Calu3 (cell line): ENCODE results near the gene TBC1D14. TPM values are rescaled to one million over a fixed set of nuclear protein-coding genes. Genes with fewer than 3 reads are reported as not detected.

Experiments
- BruUV-seq: library from RNA; stranded (reverse); fragments of 400-500 nt; replicated peaks from 2 replicates; lab custom pipeline; 2021; lab: Mats Ljungman, UMichigan
- CTCF ChIA-PET: fragments of 300-600 bp; sonication (Branson Sonifier 250); formaldehyde crosslinking; loops from one replicate; lab custom pipeline; 2022; ENCODE audit warnings: antibody characterized with exemption; lab: Charles Lee
- DNase-seq: peaks from one replicate; pipeline ENCODE4 v3.0.0; 2022
- H3K27ac Mint-ChIP-seq: one replicate; pipeline ENCODE4 v1.8.0; 2022; ENCODE audit warnings: mixed read lengths; ENCODE audit not compliant: unreplicated experiment
- H3K27me3 Mint-ChIP-seq: one replicate; pipeline ENCODE4 v1.8.0; 2022; ENCODE audit warnings: mixed read lengths; ENCODE audit not compliant: unreplicated experiment
- H3K36me3 Mint-ChIP-seq: one replicate; pipeline ENCODE4 v1.8.0; 2022; ENCODE audit warnings: mild to moderate bottlenecking, moderate library complexity, mixed read lengths; ENCODE audit not compliant: insufficient read depth, unreplicated experiment
- H3K4me1 Mint-ChIP-seq: one replicate; pipeline ENCODE4 v1.8.0; 2022; ENCODE audit warnings: mild to moderate bottlenecking, low read depth, mixed read lengths; ENCODE audit not compliant: unreplicated experiment
- H3K4me3 Mint-ChIP-seq: one replicate; pipeline ENCODE4 v1.8.0; 2022; ENCODE audit warnings: mild to moderate bottlenecking, low read depth, moderate library complexity, mixed read lengths; ENCODE audit not compliant: unreplicated experiment
- H3K9me3 Mint-ChIP-seq: one replicate; pipeline ENCODE4 v1.8.0; 2022; ENCODE audit warnings: low read depth, mixed read lengths; ENCODE audit not compliant: unreplicated experiment
- intact Hi-C: fragments of 100-400 bp; cut with micrococcal nuclease; formaldehyde crosslinking; loops from one replicate; pipeline ENCODE4 v1.10.0; 2022; ENCODE audit not compliant: unreplicated experiment
- total RNA-seq: library from RNA; stranded (reverse); gene quantifications from 2 replicates; pipeline ENCODE4 v1.2.3, GENCODE V29; 2022
- TF ChIP-seq, protein P1 (sequence below): fragments of 200-600 bp; IDR thresholded peaks from one replicate; pipeline ENCODE4 v1.8.0; 2022; ENCODE audit warnings: antibody characterized with exemption; ENCODE audit not compliant: unreplicated experiment

Gene TBC1D14
- total RNA-seq, 1 experiment from 2014 or later: 26.4 TPM

DNA sequence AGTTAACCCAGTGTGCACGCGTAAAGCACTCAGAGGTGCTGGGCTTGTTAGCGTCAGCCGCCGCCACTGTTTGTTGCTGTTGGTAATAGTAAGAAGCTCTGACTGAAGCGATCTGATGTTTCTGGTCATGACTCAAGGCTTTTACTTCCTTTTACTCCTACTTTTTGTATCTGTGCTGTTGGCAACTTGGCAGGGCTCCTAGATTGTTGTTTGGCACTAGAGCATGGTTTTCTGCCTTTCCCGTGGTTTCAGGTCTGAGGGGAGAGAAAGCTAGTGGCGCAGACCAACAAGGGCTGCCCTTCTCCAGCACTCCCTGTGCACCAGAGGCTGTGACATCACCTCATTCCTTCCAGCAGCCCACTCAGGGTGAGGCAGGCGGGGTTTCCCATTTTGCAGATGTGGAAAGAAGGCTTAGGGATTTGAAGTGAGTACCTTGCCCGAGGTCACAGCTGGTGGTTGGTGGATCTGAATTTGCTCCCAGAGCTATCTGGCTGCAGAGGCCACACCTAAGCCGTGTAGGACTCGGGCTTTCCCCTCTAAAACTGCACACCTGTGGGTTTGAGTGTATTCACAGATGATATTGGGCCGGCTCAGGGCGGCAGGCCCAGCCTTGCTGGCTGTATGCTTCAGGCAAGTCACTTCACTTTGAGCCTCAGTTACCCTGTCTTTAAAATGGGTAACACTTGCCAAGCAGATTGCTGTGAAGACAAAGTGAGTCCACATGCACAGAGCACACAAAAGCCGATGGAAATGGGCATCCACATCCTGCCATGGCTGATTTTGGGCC lies 82.3 kb downstream of the TBC1D14 start:
- intact Hi-C loops: no loop called here
- no peak overlapping the region for H3K27ac Mint-ChIP-seq
- TF ChIP-seq, protein P1, sequence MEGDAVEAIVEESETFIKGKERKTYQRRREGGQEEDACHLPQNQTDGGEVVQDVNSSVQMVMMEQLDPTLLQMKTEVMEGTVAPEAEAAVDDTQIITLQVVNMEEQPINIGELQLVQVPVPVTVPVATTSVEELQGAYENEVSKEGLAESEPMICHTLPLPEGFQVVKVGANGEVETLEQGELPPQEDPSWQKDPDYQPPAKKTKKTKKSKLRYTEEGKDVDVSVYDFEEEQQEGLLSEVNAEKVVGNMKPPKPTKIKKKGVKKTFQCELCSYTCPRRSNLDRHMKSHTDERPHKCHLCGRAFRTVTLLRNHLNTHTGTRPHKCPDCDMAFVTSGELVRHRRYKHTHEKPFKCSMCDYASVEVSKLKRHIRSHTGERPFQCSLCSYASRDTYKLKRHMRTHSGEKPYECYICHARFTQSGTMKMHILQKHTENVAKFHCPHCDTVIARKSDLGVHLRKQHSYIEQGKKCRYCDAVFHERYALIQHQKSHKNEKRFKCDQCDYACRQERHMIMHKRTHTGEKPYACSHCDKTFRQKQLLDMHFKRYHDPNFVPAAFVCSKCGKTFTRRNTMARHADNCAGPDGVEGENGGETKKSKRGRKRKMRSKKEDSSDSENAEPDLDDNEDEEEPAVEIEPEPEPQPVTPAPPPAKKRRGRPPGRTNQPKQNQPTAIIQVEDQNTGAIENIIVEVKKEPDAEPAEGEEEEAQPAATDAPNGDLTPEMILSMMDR: no peak
- peaks cover 26% of the 10 kb centered on the region for H3K4me1 Mint-ChIP-seq
- CTCF ChIA-PET: no interaction called here
- H3K4me3 Mint-ChIP-seq: no peak overlapping the region
- no peaks in the 10 kb centered on the region for H3K9me3 Mint-ChIP-seq
- no peak for DNase-seq
- H3K27me3 Mint-ChIP-seq: no peaks in the 10 kb centered on the region
- BruUV-seq: no TSS peak
- peaks cover 25% of the 10 kb centered on the region for H3K36me3 Mint-ChIP-seq

DNA sequence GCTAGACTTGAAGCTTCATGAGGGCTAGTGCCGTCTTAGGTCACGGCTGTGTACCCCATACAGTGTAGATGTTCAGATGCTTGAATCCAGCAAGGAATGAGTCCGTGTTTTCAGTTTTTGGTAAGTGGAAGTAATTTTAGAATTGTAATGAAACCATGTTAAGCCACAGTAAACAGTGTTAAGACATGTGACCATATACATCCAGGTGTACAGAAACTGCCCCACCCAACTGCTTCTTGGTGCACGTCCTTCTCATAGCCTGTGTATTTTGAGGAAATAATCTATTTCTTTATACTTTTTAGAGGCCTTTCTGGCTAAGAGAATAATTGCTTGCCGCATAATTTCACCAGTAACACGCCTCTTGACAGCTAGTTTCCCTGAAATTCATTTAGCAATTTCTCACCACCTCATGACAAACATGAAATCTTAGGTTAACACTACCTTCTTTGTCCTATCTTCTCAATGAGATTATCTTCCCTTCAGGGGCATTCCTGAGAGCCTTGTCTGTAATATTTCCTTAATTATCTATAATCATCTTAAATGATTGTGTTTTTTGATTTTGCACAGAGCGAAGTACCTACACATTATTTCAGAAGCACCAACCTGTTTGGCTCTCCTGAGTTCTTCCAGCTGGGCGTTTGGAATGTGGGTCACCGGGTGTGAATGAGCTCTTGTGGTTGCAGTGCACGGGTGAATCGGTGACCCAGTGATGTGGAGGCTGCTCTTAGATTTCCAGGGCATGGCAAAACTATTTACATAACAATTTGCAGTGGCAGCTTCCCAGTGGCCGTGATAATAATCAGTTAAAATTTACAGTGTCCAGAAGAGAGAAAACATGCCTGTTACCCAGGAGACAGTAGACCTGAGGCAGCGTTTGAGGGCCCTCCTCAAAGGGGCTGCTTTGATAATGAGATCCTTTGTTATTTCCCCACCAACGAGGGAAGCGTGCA lies 83.4 kb downstream of the TBC1D14 start:
- H3K9me3 Mint-ChIP-seq: no peaks in the 10 kb centered on the region
- intact Hi-C loops: no loop called here
- H3K4me3 Mint-ChIP-seq: no peak overlapping the region
- DNase-seq: no peak
- CTCF ChIA-PET: no interaction called here
- peaks cover 26% of the 10 kb centered on the region for H3K4me1 Mint-ChIP-seq
- no TSS peak for BruUV-seq
- H3K36me3 Mint-ChIP-seq: peaks cover 15% of the 10 kb centered on the region
- H3K27ac Mint-ChIP-seq: no peak overlapping the region
- H3K27me3 Mint-ChIP-seq: no peaks in the 10 kb centered on the region
- TF ChIP-seq, protein P1: no peak

- peaks cover 13% of the 10 kb centered on the region for H3K36me3 Mint-ChIP-seq
- H3K4me1 Mint-ChIP-seq: peaks cover 22% of the 10 kb centered on the region
- H3K4me3 Mint-ChIP-seq: no peak overlapping the region
- TF ChIP-seq, protein P1: no peak
- CTCF ChIA-PET: no interaction called here
- no TSS peak for BruUV-seq
- H3K9me3 Mint-ChIP-seq: no peaks in the 10 kb centered on the region
- H3K27me3 Mint-ChIP-seq: no peaks in the 10 kb centered on the region
- no peak for DNase-seq
- intact Hi-C loops: no loop called here
- no peak overlapping the region for H3K27ac Mint-ChIP-seq
Measured at GRCh38 chr4:6996481-6996880, 86.9 kb downstream of the TBC1D14 start.

DNA sequence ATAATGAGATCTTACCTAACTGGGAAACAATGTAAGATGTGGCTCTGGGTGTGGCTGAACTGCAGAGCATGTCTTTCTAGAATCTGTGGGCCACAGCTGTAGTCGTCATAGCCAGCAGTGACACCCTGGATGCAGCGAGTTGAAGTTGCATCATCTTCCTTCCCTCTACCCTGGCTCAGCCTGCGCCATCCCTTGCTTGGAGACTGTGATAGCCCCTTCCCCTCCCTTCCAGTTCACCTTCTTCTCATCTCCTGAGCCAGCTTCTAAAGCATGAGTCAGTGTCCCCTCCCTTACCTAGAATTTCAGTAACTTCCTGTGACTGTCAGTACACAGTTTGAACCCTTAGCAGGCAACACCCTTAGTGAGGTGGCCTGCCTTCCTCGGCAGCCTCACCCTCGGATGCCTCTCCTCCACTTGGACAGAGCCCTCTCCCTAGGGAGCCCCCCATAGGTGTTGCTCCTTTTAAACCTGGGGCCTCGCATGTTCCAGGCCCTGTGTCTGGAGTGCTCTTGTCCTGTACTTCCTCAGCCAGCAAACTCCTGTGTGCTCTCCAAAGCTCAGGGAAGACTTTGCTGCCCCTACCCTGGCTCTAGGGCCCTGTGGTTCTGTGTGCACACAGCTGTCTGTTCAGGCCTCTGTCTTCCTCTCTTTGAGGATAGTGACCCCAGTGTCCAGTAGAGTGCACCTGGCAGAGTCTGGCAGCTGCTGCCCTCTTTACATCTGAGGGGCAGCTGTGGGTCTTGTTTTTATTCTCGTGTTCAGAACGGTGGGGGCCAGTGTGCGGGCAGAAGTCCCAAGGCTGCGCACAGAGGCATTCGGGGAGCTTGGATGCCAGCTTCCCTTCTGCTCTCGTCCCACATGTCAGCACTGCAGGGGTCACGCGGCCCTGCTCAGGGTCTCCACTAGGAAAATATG lies 89.8 kb downstream of the TBC1D14 start:
- Mint-ChIP-seq H3K27me3 (no peaks in the 10 kb centered on the region), H3K4me1 (peaks cover 9% of the 10 kb centered on the region), H3K27ac (peak overlapping the region; percentile 80), H3K4me3 (no peak overlapping the region), H3K36me3 (peaks cover 22% of the 10 kb centered on the region), H3K9me3 (no peaks in the 10 kb centered on the region)
- BruUV-seq: no TSS peak
- intact Hi-C loops: no loop called here
- CTCF ChIA-PET: interaction anchor here (0.6 to 0.9 kb wide), 2 partner anchors 11 to 289 kb away, joined by 3 to 9 read pairs; partner anchors contain the start of gene MRFAP1L1
- TF ChIP-seq, protein P1: no peak
- peak; percentile 13 for DNase-seq
